ENCODE results near the gene NALCN. TPM values are rescaled to one million over a fixed set of nuclear protein-coding genes. Genes with fewer than 3 reads are reported as not detected.

NALCN gene
- total and polyA plus RNA-seq, 10 of the 15 experiments (the other 5 are each of a cell fraction or from before 2014, with no cell fraction given) = under 0.01 TPM; not detected in 9

DNA sequence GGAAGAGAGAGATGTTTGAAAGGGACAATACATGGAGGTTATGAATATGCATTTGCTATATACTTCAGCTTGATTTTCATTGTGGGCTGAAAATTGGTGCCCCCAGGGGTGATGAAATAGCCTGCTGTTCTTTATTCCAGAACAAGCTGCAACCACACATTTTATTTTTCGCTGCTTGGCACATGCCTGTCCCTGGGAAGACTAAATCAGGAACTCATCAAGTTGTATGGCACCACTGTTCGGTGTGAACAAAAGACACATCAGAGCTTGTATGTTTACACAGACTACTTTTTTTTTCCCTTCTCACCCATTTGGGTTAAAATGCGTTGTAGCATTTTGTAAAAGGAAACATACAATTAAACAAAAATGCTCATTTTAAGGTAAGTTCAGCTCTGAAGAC lies 230.7 kb downstream of the NALCN start:
- intact Hi-C loops (cut with micrococcal nuclease; ENCODE audit: unreplicated experiment) (no loop called here), in situ Hi-C loops (cut with MboI) (no loop called here)
- ChIA-PET CTCF (interaction anchor here (1.0 to 1.5 kb wide), 2 partner anchors 10 to 57 kb away, joined by 3 to 5 read pairs; no protein-coding TSS in a partner anchor), RAD21 (ENCODE audit: unreplicated experiment) (interaction anchor here (1.1 kb wide), 1 partner anchor 41 kb away, joined by 3 read pairs; no protein-coding TSS in a partner anchor), POLR2A (no interaction called here), SMC1A (ENCODE audit: uncharacterized antibody, unreplicated experiment) (no interaction called here)
- Histone ChIP-seq H4K20me1 (ENCODE audit: control insufficient read depth, insufficient read depth) (no peaks in the 10 kb centered on the region), H3K36me3 (ENCODE audit: control insufficient read depth in 2 of 2, insufficient read depth in 2 of 2, low read length in 1 of 2) (no peaks in the 10 kb centered on the region), H3K79me2 (ENCODE audit: control insufficient read depth, insufficient read depth, low read length) (no peaks in the 10 kb centered on the region), H3K4me2 (ENCODE audit: control insufficient read depth, insufficient read depth) (no peak overlapping the region), H3K27ac (ENCODE audit: control insufficient read depth, insufficient read depth) (no peak overlapping the region), H3K9me3 (replicated peaks; ENCODE audit: control insufficient read depth, insufficient read depth, low read length) (no peaks in the 10 kb centered on the region), H3K4me1 (ENCODE audit: control insufficient read depth, insufficient read depth, low read length) (no peaks in the 10 kb centered on the region), H2AFZ (ENCODE audit: control insufficient read depth, low read depth, low read length) (no peak overlapping the region), H3K9ac (ENCODE audit: control insufficient read depth, insufficient read depth, low read length) (no peak overlapping the region), H3K4me3 (no peak overlapping the region), H3K27me3 (replicated peaks in 1 of 2; ENCODE audit: control insufficient read depth in 2 of 2, insufficient read depth in 2 of 2, low read length in 1 of 2) (no peaks in the 10 kb centered on the region)
- 32% methylated on average over 3 of the region's 3 CpGs for WGBS (ENCODE audit: insufficient coverage, insufficient replicate concordance, low lambda C conversion rate, missing lambda C conversion rate)
- no TSS peak for BruUV-seq (replicated peaks)
- DNase-seq (ENCODE audit: low read depth, low spot score) = no peak
- ATAC-seq = no peak
- TF ChIP-seq SKIL (IDR thresholded peaks at IDR 0.05; ENCODE audit: low read depth, poor library complexity, severe bottlenecking) = no peak
- FAIRE-seq = no peak

GRCh38 chr13:101181076-101181685 lies 235.1 kb downstream of the NALCN start:
- RAD21 ChIA-PET (ENCODE audit: unreplicated experiment) = no interaction called here
- no peak overlapping the region for H2AFZ ChIP-seq (ENCODE audit: control insufficient read depth, low read depth, low read length)
- CTCF ChIA-PET = no interaction called here
- DNase-seq (ENCODE audit: low read depth, low spot score) (no peak), ATAC-seq (no peak), FAIRE-seq (no peak)
- WGBS (ENCODE audit: insufficient coverage, insufficient replicate concordance, low lambda C conversion rate, missing lambda C conversion rate) = 38% methylated on average over 9 of the region's 9 CpGs
- no TSS peak for BruUV-seq (replicated peaks)
- no peaks in the 10 kb centered on the region for H3K36me3 ChIP-seq (ENCODE audit: control insufficient read depth in 2 of 2, insufficient read depth in 2 of 2, low read length in 1 of 2)
- H4K20me1 ChIP-seq (ENCODE audit: control insufficient read depth, insufficient read depth) = no peaks in the 10 kb centered on the region
- H3K4me1 ChIP-seq (ENCODE audit: control insufficient read depth, insufficient read depth, low read length) = no peaks in the 10 kb centered on the region
- POLR2A ChIA-PET = no interaction called here
- H3K4me3 ChIP-seq = no peak overlapping the region
- intact Hi-C loops (cut with micrococcal nuclease; ENCODE audit: unreplicated experiment) (no loop called here), in situ Hi-C loops (cut with MboI) (no loop called here)
- no peak overlapping the region for H3K27ac ChIP-seq (ENCODE audit: control insufficient read depth, insufficient read depth)
- SMC1A ChIA-PET (ENCODE audit: uncharacterized antibody, unreplicated experiment) = no interaction called here
- H3K79me2 ChIP-seq (ENCODE audit: control insufficient read depth, insufficient read depth, low read length) = no peaks in the 10 kb centered on the region
- no peak overlapping the region for H3K4me2 ChIP-seq (ENCODE audit: control insufficient read depth, insufficient read depth)
- H3K27me3 ChIP-seq (replicated peaks in 1 of 2; ENCODE audit: control insufficient read depth in 2 of 2, insufficient read depth in 2 of 2, low read length in 1 of 2) = no peaks in the 10 kb centered on the region; a peak in 1 of 4 replicates
- H3K9me3 ChIP-seq (replicated peaks; ENCODE audit: control insufficient read depth, insufficient read depth, low read length) = no peaks in the 10 kb centered on the region
- no peak overlapping the region for H3K9ac ChIP-seq (ENCODE audit: control insufficient read depth, insufficient read depth, low read length)
- TF ChIP-seq, protein P1, sequence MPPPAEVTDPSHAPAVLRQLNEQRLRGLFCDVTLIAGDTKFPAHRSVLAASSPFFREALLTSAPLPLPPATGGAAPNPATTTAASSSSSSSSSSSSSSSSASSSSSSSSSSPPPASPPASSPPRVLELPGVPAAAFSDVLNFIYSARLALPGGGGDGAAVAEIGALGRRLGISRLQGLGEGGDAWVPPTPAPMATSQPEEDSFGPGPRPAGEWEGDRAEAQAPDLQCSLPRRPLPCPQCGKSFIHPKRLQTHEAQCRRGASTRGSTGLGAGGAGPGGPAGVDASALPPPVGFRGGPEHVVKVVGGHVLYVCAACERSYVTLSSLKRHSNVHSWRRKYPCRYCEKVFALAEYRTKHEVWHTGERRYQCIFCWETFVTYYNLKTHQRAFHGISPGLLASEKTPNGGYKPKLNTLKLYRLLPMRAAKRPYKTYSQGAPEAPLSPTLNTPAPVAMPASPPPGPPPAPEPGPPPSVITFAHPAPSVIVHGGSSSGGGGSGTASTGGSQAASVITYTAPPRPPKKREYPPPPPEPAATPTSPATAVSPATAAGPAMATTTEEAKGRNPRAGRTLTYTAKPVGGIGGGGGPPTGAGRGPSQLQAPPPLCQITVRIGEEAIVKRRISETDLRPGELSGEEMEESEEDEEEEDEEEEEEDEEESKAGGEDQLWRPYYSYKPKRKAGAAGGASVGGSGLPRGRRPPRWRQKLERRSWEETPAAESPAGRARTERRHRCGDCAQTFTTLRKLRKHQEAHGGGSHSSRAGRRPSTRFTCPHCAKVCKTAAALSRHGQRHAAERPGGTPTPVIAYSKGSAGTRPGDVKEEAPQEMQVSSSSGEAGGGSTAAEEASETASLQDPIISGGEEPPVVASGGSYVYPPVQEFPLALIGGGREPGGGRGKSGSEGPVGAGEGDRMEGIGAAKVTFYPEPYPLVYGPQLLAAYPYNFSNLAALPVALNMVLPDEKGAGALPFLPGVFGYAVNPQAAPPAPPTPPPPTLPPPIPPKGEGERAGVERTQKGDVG (CRISPR knock-in tag; IDR thresholded peaks at IDR 0.05) = no peak
- TF ChIP-seq MYB (IDR thresholded peaks at IDR 0.05; ENCODE audit: borderline replicate concordance, low read depth, low read length) (no peak), HCFC1 (IDR thresholded peaks at IDR 0.05; ENCODE audit: low read length) (no peak), TBL1XR1 (IDR thresholded peaks at IDR 0.05; ENCODE audit: low read depth, low read length) (no peak), SIX5 (IDR thresholded peaks at IDR 0.05; ENCODE audit: low read depth, low read length, severe bottlenecking) (no peak), MEF2A (IDR thresholded peaks at IDR 0.05; ENCODE audit: insufficient read depth, low read depth, low read length) (no peak), ZSCAN29 (IDR thresholded peaks at IDR 0.05) (no peak)
- TF ChIP-seq, protein P2, sequence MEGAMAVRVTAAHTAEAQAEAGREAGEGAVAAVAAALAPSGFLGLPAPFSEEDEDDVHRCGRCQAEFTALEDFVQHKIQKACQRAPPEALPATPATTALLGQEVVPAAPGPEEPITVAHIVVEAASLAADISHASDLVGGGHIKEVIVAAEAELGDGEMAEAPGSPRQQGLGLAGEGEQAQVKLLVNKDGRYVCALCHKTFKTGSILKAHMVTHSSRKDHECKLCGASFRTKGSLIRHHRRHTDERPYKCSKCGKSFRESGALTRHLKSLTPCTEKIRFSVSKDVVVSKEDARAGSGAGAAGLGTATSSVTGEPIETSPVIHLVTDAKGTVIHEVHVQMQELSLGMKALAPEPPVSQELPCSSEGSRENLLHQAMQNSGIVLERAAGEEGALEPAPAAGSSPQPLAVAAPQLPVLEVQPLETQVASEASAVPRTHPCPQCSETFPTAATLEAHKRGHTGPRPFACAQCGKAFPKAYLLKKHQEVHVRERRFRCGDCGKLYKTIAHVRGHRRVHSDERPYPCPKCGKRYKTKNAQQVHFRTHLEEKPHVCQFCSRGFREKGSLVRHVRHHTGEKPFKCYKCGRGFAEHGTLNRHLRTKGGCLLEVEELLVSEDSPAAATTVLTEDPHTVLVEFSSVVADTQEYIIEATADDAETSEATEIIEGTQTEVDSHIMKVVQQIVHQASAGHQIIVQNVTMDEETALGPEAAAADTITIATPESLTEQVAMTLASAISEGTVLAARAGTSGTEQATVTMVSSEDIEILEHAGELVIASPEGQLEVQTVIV (IDR thresholded peaks at IDR 0.05; ENCODE audit: borderline replicate concordance, partially characterized antibody) = no peak
